Measurements from ENCODE around the gene DAB1.

The DAB1 gene

DNA sequence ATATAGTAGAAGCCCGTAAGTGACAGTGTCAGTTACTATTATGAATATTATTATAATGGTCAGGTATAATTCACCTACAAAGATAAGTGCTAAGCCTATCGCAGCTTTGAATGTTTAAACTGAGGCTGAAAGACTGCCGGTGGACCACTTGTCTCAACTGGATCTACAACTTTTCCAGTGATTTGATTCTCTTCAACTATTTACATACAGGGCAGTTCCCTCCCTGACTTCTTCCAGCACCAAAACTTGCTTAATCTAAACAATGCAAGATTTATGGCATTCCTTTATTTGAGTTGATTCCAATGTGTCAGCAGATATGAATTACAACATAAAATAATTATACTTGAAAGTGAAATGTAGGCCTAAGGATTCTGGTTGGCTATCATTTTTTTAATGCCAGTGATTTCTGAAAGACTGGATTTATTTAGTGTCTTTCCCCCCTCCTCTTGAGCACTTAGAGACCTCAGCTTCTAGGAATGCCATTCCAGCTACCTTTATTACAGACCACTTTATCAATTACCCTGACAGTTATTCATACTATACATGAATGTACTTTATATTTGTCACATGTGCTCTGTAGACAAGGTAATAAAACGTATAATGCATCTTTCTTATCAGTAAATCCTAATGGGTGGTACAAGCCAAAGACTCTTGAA lies 304.8 kb downstream of the DAB1 start:
- no peak overlapping the region for H3K27ac ChIP-seq (ENCODE audit: low read depth, low read length)
- H3K36me3 ChIP-seq (ENCODE audit: insufficient read depth, low read length): no peaks in the 10 kb centered on the region
- no peak overlapping the region for H3K9ac ChIP-seq (ENCODE audit: low read depth, low read length)
- H3K9me3 ChIP-seq (ENCODE audit: insufficient read depth, low read depth, low read length): no peaks in the 10 kb centered on the region
- no peaks in the 10 kb centered on the region for H3K4me1 ChIP-seq (ENCODE audit: insufficient read depth, low read length)
- WGBS: 68% methylated on average over 4 of the region's 4 CpGs
- H3K4me3 ChIP-seq (ENCODE audit: low read length): no peak overlapping the region
- H3K27me3 ChIP-seq (ENCODE audit: insufficient read depth, low read length): no peaks in the 10 kb centered on the region

GRCh38 chr1:57117753-57118152 lies 306.1 kb downstream of the DAB1 start:
- Histone ChIP-seq H3K9ac (ENCODE audit: low read depth, low read length) (no peak overlapping the region), H3K4me3 (ENCODE audit: low read length) (no peak overlapping the region), H3K27me3 (ENCODE audit: insufficient read depth, low read length) (no peaks in the 10 kb centered on the region), H3K36me3 (ENCODE audit: insufficient read depth, low read length) (no peaks in the 10 kb centered on the region), H3K4me1 (ENCODE audit: insufficient read depth, low read length) (peaks cover 4% of the 10 kb centered on the region; the same call in 1 of the 2 replicates), H3K27ac (ENCODE audit: low read depth, low read length) (no peak overlapping the region), H3K9me3 (ENCODE audit: insufficient read depth, low read depth, low read length) (no peaks in the 10 kb centered on the region)
- WGBS: 89% methylated on average over 1 of the region's 1 CpG

DNA sequence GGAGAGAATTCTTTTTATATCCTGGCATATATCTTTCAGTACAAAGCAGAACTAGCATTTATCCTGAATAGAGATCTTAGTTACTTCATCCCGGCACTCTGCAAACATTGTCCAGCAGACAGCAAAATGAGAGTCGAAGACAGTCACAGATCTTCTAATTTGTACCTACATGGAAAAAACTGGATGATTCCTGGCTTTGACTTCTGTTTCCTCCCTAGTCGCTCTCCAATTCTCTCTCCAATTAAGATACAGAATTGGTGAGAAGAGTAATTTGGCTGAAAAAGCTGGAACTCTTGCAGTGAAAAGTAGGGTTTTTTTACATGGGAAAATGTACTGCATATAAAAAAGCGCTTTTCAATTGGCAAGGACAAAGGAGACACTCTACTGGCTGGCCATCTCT lies 307.0 kb downstream of the DAB1 start:
- Histone ChIP-seq H3K4me1 (ENCODE audit: insufficient read depth, low read length) (peaks cover 13% of the 10 kb centered on the region), H3K27me3 (ENCODE audit: insufficient read depth, low read length) (no peaks in the 10 kb centered on the region), H3K4me3 (ENCODE audit: low read length) (no peak overlapping the region), H3K9me3 (ENCODE audit: insufficient read depth, low read depth, low read length) (no peaks in the 10 kb centered on the region), H3K27ac (ENCODE audit: low read depth, low read length) (no peak overlapping the region), H3K9ac (ENCODE audit: low read depth, low read length) (no peak overlapping the region), H3K36me3 (ENCODE audit: insufficient read depth, low read length) (no peaks in the 10 kb centered on the region)
- 97% methylated on average over 4 of the region's 4 CpGs for WGBS

DNA sequence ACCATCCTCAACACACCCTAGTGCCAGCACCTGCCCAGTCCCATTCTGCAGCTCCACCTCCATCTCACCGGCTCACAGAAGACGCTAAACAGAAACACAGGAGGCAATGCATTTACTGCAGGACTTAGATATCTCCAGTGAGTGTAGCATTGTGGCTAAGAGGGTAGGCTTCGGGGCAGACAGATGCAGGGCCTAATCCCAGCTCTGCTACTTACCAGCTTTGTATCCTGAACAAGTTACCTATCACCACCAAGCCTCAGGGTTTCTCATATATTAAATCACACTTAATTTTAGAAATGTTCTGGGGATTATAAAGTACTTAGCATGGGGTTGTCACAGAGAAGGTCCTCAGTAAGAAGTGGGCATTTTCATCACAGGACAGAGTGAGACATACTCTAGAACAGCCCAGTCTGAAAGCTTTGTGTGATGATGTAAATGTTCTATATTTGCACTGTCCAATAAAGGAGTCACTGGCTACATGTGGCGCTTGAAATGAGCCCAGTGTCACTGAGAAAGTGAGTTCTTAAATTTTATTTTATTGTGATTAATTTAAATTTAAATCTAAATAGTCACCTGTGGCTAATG lies 308.7 kb downstream of the DAB1 start:
- 92% methylated on average over 4 of the region's 4 CpGs for WGBS
- H3K27ac ChIP-seq (ENCODE audit: low read depth, low read length): no peak overlapping the region
- no peak overlapping the region for H3K4me3 ChIP-seq (ENCODE audit: low read length)
- H3K27me3 ChIP-seq (ENCODE audit: insufficient read depth, low read length): no peaks in the 10 kb centered on the region
- H3K9me3 ChIP-seq (ENCODE audit: insufficient read depth, low read depth, low read length): no peaks in the 10 kb centered on the region
- no peaks in the 10 kb centered on the region for H3K36me3 ChIP-seq (ENCODE audit: insufficient read depth, low read length)
- no peak overlapping the region for H3K9ac ChIP-seq (ENCODE audit: low read depth, low read length)
- peaks cover 16% of the 10 kb centered on the region for H3K4me1 ChIP-seq (ENCODE audit: insufficient read depth, low read length)

GRCh38 chr1:57112148-57112547 lies 311.7 kb downstream of the DAB1 start:
- Histone ChIP-seq H3K4me3 (ENCODE audit: low read length) (no peak overlapping the region), H3K36me3 (ENCODE audit: insufficient read depth, low read length) (no peaks in the 10 kb centered on the region), H3K9ac (ENCODE audit: low read depth, low read length) (no peak overlapping the region), H3K9me3 (ENCODE audit: insufficient read depth, low read depth, low read length) (no peaks in the 10 kb centered on the region), H3K27ac (ENCODE audit: low read depth, low read length) (peak overlapping the region; percentile 36; the same call in 1 of the 2 replicates), H3K4me1 (ENCODE audit: insufficient read depth, low read length) (peaks cover 16% of the 10 kb centered on the region), H3K27me3 (ENCODE audit: insufficient read depth, low read length) (no peaks in the 10 kb centered on the region)
- 14% methylated on average over 2 of the region's 2 CpGs for WGBS

DNA sequence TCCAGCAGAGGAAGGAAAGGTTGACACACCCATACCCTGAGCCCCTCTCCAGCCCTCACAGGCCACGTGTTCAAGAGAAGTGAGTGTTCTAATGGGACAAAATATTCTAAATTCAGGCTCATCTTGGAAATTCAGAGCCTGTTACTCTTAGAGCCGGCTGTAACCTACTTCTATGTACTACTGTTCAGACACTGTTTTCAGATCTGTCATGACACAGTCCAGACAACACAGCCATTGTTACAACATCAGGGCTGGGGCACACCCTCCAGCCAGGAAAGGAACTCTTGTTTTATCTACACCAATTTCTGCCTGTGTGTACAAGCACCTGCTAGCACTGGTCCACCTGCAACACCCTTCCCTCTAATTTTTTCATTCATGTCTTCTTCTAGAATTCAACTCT lies 312.7 kb downstream of the DAB1 start:
- Histone ChIP-seq H3K27me3 (ENCODE audit: insufficient read depth, low read length) (no peaks in the 10 kb centered on the region), H3K9ac (ENCODE audit: low read depth, low read length) (no peak overlapping the region), H3K36me3 (ENCODE audit: insufficient read depth, low read length) (no peaks in the 10 kb centered on the region), H3K9me3 (ENCODE audit: insufficient read depth, low read depth, low read length) (no peaks in the 10 kb centered on the region), H3K4me1 (ENCODE audit: insufficient read depth, low read length) (peaks cover 16% of the 10 kb centered on the region), H3K27ac (ENCODE audit: low read depth, low read length) (no peak overlapping the region), H3K4me3 (ENCODE audit: low read length) (no peak overlapping the region)
- 99% methylated on average over 2 of the region's 2 CpGs for WGBS

GRCh38 chr1:57109883-57110282 lies 314.0 kb downstream of the DAB1 start:
- no peaks in the 10 kb centered on the region for H3K9me3 ChIP-seq (ENCODE audit: insufficient read depth, low read depth, low read length)
- H3K36me3 ChIP-seq (ENCODE audit: insufficient read depth, low read length): no peaks in the 10 kb centered on the region
- no peak overlapping the region for H3K4me3 ChIP-seq (ENCODE audit: low read length)
- 86% methylated on average over 2 of the region's 3 CpGs for WGBS
- H3K9ac ChIP-seq (ENCODE audit: low read depth, low read length): no peak overlapping the region
- no peaks in the 10 kb centered on the region for H3K27me3 ChIP-seq (ENCODE audit: insufficient read depth, low read length)
- H3K27ac ChIP-seq (ENCODE audit: low read depth, low read length): no peak overlapping the region
- H3K4me1 ChIP-seq (ENCODE audit: insufficient read depth, low read length): peaks cover 25% of the 10 kb centered on the region

DNA sequence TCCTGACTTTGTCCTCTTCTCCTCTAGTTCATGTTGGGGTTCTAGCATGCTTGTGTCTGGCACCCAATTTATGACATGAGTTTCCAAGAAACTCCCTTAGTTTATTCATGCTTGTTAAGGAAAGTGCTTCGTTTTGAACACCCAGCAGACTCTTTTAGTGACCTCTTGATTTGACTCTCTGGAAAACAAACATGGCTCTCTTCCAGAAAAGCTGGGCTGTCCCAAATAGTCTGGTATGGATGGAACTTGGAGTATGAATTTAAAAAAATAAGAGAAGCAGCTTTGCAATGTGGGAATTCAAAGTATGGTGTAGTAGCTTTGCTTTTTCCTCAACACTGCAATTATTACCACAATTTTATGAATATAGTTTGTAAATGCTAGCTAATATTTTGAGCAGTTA lies 314.6 kb downstream of the DAB1 start:
- WGBS: 94% methylated on average over 1 of the region's 1 CpG
- H3K27ac ChIP-seq (ENCODE audit: low read depth, low read length): no peak overlapping the region
- H3K4me1 ChIP-seq (ENCODE audit: insufficient read depth, low read length): peaks cover 29% of the 10 kb centered on the region
- H3K36me3 ChIP-seq (ENCODE audit: insufficient read depth, low read length): no peaks in the 10 kb centered on the region
- H3K27me3 ChIP-seq (ENCODE audit: insufficient read depth, low read length): no peaks in the 10 kb centered on the region
- H3K9ac ChIP-seq (ENCODE audit: low read depth, low read length): no peak overlapping the region
- H3K4me3 ChIP-seq (ENCODE audit: low read length): no peak overlapping the region
- H3K9me3 ChIP-seq (ENCODE audit: insufficient read depth, low read depth, low read length): no peaks in the 10 kb centered on the region

- H3K9me3 ChIP-seq (ENCODE audit: insufficient read depth, low read depth, low read length): no peaks in the 10 kb centered on the region
- WGBS: 95% methylated on average over 3 of the region's 4 CpGs
- no peaks in the 10 kb centered on the region for H3K36me3 ChIP-seq (ENCODE audit: insufficient read depth, low read length)
- no peaks in the 10 kb centered on the region for H3K27me3 ChIP-seq (ENCODE audit: insufficient read depth, low read length)
- H3K9ac ChIP-seq (ENCODE audit: low read depth, low read length): no peak overlapping the region
- H3K4me3 ChIP-seq (ENCODE audit: low read length): no peak overlapping the region
- H3K4me1 ChIP-seq (ENCODE audit: insufficient read depth, low read length): peaks cover 35% of the 10 kb centered on the region
- H3K27ac ChIP-seq (ENCODE audit: low read depth, low read length): no peak overlapping the region
These were observed 317.6 kb downstream of the DAB1 start for GRCh38 chr1:57106296-57106695.

GRCh38 chr1:57102561-57103326 lies 321.1 kb downstream of the DAB1 start:
- Histone ChIP-seq H3K27ac (ENCODE audit: low read depth, low read length) (peak overlapping the region; percentile 7; the same call in 1 of the 2 replicates), H3K9ac (ENCODE audit: low read depth, low read length) (no peak overlapping the region), H3K27me3 (ENCODE audit: insufficient read depth, low read length) (no peaks in the 10 kb centered on the region), H3K36me3 (ENCODE audit: insufficient read depth, low read length) (no peaks in the 10 kb centered on the region), H3K4me3 (ENCODE audit: low read length) (no peak overlapping the region), H3K4me1 (ENCODE audit: insufficient read depth, low read length) (peaks cover 40% of the 10 kb centered on the region), H3K9me3 (ENCODE audit: insufficient read depth, low read depth, low read length) (no peaks in the 10 kb centered on the region)
- WGBS: 59% methylated on average over 7 of the region's 7 CpGs

DNA sequence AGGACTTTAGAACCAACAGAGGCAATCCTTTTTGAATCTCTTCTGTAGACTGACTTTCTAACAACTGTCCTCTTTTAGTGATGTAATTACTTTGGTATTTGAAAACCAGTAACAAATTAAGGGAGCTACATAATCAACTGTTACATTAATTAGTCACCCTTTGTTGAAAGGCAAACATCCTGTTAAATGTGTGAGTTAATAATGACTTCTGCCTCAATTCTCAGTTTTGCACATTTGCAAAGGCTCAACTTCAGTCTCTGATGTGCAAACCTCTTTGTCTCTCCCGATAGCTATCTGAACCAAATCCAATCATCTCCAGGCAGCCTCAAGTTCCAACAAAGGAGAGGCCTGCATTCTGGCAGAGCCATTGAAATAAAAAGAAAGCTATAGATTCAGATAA lies 322.7 kb downstream of the DAB1 start:
- Histone ChIP-seq H3K9me3 (ENCODE audit: insufficient read depth, low read depth, low read length) (no peaks in the 10 kb centered on the region), H3K4me1 (ENCODE audit: insufficient read depth, low read length) (peaks cover 40% of the 10 kb centered on the region), H3K4me3 (ENCODE audit: low read length) (no peak overlapping the region), H3K9ac (ENCODE audit: low read depth, low read length) (no peak overlapping the region), H3K27ac (ENCODE audit: low read depth, low read length) (0 out of 2 replicates have a peak overlapping the region, but pooled peaks have one; percentile 10), H3K36me3 (ENCODE audit: insufficient read depth, low read length) (no peaks in the 10 kb centered on the region), H3K27me3 (ENCODE audit: insufficient read depth, low read length) (no peaks in the 10 kb centered on the region)
- 88% methylated on average over 1 of the region's 1 CpG for WGBS

Data from HUES64 (cell line).